ENCODE data around the gene ZFYVE26. TPM values are rescaled to one million over a fixed set of nuclear protein-coding genes. Genes with fewer than 3 reads are reported as not detected.

Gene ZFYVE26
- total and polyA plus RNA-seq, 2 of the 8 experiments (the other 6 are each of a cell fraction or from before 2014, with no cell fraction given), result 13.0 to 23.3 TPM

DNA sequence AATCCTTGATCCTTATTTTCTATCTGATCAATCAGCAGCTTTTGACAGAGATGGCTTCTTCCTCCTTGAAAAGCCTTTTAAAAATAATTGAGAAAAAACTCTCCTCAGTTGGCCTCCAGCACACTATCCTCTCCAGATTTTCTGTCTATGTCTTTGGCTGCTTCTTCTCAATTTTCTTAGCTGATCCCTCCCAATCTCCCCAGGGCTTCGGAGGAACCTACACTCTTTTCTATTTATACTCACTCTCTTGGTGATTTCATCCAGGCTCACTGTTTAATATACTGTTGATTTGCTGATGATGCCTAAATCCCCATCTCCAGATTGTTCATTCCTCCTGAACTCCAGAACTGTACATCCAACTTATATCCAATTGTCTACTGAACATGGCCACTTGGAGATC, 59.9 kb downstream of the ZFYVE26 start (continued):
- TF ChIP-seq, protein P1, sequence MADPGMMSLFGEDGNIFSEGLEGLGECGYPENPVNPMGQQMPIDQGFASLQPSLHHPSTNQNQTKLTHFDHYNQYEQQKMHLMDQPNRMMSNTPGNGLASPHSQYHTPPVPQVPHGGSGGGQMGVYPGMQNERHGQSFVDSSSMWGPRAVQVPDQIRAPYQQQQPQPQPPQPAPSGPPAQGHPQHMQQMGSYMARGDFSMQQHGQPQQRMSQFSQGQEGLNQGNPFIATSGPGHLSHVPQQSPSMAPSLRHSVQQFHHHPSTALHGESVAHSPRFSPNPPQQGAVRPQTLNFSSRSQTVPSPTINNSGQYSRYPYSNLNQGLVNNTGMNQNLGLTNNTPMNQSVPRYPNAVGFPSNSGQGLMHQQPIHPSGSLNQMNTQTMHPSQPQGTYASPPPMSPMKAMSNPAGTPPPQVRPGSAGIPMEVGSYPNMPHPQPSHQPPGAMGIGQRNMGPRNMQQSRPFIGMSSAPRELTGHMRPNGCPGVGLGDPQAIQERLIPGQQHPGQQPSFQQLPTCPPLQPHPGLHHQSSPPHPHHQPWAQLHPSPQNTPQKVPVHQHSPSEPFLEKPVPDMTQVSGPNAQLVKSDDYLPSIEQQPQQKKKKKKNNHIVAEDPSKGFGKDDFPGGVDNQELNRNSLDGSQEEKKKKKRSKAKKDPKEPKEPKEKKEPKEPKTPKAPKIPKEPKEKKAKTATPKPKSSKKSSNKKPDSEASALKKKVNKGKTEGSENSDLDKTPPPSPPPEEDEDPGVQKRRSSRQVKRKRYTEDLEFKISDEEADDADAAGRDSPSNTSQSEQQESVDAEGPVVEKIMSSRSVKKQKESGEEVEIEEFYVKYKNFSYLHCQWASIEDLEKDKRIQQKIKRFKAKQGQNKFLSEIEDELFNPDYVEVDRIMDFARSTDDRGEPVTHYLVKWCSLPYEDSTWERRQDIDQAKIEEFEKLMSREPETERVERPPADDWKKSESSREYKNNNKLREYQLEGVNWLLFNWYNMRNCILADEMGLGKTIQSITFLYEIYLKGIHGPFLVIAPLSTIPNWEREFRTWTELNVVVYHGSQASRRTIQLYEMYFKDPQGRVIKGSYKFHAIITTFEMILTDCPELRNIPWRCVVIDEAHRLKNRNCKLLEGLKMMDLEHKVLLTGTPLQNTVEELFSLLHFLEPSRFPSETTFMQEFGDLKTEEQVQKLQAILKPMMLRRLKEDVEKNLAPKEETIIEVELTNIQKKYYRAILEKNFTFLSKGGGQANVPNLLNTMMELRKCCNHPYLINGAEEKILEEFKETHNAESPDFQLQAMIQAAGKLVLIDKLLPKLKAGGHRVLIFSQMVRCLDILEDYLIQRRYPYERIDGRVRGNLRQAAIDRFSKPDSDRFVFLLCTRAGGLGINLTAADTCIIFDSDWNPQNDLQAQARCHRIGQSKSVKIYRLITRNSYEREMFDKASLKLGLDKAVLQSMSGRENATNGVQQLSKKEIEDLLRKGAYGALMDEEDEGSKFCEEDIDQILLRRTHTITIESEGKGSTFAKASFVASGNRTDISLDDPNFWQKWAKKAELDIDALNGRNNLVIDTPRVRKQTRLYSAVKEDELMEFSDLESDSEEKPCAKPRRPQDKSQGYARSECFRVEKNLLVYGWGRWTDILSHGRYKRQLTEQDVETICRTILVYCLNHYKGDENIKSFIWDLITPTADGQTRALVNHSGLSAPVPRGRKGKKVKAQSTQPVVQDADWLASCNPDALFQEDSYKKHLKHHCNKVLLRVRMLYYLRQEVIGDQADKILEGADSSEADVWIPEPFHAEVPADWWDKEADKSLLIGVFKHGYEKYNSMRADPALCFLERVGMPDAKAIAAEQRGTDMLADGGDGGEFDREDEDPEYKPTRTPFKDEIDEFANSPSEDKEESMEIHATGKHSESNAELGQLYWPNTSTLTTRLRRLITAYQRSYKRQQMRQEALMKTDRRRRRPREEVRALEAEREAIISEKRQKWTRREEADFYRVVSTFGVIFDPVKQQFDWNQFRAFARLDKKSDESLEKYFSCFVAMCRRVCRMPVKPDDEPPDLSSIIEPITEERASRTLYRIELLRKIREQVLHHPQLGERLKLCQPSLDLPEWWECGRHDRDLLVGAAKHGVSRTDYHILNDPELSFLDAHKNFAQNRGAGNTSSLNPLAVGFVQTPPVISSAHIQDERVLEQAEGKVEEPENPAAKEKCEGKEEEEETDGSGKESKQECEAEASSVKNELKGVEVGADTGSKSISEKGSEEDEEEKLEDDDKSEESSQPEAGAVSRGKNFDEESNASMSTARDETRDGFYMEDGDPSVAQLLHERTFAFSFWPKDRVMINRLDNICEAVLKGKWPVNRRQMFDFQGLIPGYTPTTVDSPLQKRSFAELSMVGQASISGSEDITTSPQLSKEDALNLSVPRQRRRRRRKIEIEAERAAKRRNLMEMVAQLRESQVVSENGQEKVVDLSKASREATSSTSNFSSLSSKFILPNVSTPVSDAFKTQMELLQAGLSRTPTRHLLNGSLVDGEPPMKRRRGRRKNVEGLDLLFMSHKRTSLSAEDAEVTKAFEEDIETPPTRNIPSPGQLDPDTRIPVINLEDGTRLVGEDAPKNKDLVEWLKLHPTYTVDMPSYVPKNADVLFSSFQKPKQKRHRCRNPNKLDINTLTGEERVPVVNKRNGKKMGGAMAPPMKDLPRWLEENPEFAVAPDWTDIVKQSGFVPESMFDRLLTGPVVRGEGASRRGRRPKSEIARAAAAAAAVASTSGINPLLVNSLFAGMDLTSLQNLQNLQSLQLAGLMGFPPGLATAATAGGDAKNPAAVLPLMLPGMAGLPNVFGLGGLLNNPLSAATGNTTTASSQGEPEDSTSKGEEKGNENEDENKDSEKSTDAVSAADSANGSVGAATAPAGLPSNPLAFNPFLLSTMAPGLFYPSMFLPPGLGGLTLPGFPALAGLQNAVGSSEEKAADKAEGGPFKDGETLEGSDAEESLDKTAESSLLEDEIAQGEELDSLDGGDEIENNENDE (IDR thresholded peaks at IDR 0.05; ENCODE audit: insufficient replicate concordance, low read length), result no peak
- TF ChIP-seq CBX8 (IDR thresholded peaks at IDR 0.05; ENCODE audit: borderline replicate concordance, low read depth, low read length) (no peak), SUZ12 (IDR thresholded peaks at IDR 0.05; ENCODE audit: low read length) (no peak), KDM4A (IDR thresholded peaks at IDR 0.05; ENCODE audit: low read depth, low read length, severe bottlenecking) (no peak), RBBP5 (IDR thresholded peaks at IDR 0.05; ENCODE audit: borderline replicate concordance, low read depth, low read length) (no peak), BACH1 (IDR thresholded peaks at IDR 0.05; ENCODE audit: low read length) (no peak), HDAC6 (IDR thresholded peaks at IDR 0.05; ENCODE audit: low read depth, low read length) (no peak), SIRT6 (IDR thresholded peaks at IDR 0.05; ENCODE audit: low read length) (no peak), PHF8 (conservative IDR thresholded peaks at IDR 0.05; ENCODE audit: low read depth, low read length) (no peak)

Data from H1 (cell line).